HCEC 1CT (cell line): ENCODE measurements around the gene ITPR1.

Source experiments
- DNase-seq: peaks from one replicate; pipeline ENCODE4 v3.0.0-alpha.2; 2017

ITPR1 gene

GRCh38 chr3:4765212-4765611 is 272.1 kb downstream of the ITPR1 start:
- DNase-seq, result no peak

GRCh38 chr3:4766263-4766662 is 273.1 kb downstream of the ITPR1 start:
- DNase-seq, result no peak

DNA sequence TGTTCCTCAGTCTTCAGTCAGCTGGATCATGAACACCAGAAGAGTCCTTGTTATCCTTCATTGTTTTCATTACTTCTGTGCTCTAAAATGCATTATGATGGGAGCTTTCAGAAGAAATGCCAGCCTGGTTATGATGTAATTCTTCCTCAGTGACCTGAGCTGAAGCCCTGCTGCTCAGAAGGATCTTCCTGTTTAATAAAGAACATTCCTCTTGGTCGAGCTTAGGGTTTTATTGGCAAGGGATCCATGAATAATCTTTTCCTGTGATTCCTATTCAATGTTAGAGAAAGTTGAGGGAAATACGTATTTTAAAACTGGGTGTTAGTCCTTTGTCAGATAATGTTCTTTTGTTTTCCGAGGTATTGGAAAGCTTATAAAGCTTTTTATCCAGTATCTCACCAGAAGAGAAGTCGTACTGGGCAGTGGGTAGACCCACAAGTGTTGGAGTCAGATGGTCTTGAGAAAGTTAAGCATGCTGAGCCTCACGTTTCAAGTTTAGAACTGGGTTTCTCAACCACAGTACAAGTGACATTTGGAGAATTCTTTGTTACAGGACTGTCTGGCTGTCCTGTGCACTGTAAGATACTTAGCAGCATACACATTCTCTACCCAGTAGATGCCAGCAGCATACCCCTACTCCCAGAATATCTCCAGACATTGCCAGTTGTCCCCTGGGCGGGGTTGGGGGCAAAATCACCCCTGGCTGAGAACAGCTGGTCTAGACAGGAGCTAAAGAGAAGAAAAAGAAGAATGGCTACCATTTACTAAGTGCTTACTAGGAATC is 273.8 kb downstream of the ITPR1 start:
- DNase-seq, result no peak

DNA sequence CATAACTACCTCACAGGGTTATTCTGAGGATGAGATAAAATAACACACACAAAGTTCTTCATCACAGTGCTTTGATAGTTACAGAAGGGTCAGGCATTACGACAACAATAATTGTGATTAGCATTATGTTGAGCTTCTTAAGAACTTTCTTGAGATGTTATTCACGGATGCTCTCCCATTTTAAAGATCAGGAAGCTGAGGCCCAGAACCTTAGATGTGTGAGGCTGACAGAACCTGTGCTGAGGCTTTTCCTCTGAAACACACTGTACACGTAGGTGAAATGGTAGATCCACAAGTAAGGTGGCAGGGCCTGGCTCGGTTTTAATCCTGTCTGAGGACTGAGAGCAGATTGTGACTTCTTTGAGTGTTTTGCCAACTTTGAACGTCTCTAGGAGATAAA is 274.9 kb downstream of the ITPR1 start:
- DNase-seq, result no peak

GRCh38 chr3:4768521-4768920 is 275.4 kb downstream of the ITPR1 start:
- DNase-seq, result no peak

GRCh38 chr3:4770561-4770960 is 277.4 kb downstream of the ITPR1 start:
- no peak for DNase-seq

GRCh38 chr3:4771243-4771642 is 278.1 kb downstream of the ITPR1 start:
- DNase-seq, result no peak

GRCh38 chr3:4772171-4772804 is 279.1 kb downstream of the ITPR1 start:
- peak; percentile 17 for DNase-seq

DNA sequence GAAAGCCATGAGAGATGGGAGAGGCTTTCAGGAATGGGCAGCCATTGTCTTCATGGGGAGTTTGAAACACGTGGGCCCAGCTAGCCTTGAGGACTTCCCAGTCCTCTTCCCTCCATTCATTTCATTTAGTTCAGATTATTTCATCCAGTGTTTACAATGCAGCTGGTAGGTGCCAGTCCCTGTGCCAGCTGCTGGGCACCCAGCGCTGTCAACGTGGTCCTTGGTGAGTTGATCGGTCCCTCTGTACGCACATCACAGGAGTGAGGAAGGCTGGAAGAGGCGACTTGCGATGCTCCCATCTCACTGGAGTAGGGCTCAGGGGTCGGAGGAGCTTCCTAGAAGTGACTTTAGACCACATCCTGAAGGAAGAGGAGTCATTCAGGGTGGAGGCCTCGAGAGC is 279.7 kb downstream of the ITPR1 start:
- DNase-seq, result no peak

DNA sequence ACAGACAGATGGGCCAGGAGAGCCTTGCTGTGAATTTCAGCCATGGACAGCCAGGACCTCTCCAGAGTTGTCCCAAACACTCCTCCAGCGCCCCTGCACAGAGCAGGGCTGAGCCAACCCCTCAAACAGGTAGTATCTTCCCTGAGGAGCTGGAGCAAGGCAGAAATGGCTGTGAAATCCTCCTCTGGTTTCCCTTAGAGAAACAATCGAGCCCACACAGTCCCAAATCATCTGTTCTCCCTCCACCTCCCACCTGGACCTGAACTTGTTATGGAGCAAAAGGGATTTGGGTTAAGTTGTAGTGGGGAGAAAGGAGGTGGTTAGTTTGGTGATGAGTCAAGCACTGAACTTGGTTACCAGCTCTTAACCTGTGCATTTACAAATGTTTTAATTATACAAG is 280.4 kb downstream of the ITPR1 start:
- DNase-seq, result no peak

DNA sequence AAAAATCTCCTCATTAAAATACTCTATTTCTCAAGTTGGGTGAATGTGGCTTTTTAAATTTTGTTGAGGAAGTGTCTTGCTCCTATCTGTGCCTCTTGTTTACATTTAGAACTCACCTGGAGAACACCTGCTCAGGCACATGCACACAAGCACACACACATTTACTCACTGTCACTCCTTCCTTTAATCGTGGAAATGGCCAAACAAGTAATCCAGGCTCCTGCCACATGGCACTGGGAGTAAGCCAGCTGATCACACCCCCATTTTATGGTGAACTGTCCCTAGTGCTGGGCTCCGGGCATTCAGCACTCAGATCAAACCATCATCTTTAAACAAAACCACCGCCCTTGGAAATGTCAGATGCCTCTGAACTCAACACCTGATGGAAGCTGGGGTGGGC is 281.4 kb downstream of the ITPR1 start:
- no peak for DNase-seq

DNA sequence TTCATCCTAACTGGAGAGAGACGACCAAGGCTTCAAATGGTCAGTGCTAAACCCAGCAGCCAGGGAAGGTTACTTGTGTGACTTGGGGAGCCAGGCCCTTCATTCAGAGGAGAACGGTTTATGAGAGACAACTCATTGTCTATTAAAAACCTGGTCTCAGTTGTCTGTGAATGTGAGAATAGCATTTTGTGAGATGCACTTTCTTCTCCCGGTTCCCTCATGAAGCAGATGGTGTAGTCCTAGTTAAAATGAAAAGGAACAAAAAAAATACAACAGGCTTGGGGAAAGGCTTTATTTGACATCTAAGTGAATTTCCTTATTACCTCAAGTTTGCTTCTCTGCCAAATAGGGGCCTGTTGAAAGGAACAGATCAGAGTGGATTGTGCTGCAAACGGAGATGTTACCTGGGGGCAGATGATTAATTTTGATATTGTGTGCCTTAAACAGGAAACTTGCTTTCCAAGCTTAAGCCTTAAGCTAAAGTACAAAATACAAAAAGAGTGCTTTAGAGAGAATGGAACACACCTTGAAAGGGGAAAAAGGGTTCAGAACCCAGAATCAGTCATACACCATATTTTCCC is 283.3 kb downstream of the ITPR1 start:
- DNase-seq, result no peak

DNA sequence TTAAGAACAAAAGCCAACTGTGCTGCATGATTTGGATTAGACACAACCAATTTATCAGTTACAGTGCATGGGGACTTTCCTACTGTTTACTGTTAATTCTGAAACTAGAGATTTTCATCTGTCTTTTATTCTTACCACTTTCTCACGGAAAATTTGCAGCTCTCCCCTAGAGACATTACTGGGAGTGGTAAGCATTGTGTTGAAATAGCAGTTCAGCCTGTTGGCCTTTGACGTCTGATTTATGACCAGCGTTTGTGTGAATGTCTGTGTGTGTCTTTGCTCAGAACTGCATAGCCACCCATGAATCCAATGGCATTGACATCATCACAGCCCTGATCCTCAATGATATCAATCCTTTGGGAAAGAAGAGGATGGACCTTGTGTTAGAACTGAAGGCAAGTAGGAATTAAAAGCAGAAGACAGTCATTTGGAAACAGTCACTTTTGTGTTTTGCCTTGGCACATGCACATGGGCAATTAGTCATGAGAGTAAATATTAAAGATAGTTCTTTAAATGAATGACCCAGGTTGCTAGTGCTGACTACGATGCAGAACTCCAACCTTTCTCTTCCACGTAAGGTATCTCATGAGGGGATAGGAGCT is 283.9 kb downstream of the ITPR1 start:
- DNase-seq, result no peak

GRCh38 chr3:4778119-4778518 is 285.0 kb downstream of the ITPR1 start:
- no peak for DNase-seq

DNA sequence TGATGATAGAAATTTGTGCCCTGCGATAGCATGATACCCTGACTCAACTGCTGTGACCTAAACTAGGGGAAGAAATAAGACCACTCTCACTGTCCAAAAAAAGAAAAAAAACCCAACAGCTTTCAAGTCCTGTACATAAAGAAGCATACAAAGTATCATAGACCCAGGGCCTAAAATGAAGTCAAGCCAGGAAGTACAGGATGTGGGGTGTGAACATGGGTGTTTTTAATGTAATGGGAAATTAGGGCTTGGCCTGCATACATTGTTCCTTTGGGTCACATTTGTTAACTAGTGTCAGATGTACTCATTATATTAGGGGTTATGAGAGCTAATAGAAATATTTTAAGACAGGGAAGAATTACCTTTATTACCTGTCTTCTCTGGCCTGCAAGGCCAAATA is 285.6 kb downstream of the ITPR1 start:
- no peak for DNase-seq

GRCh38 chr3:4780545-4780957 is 287.4 kb downstream of the ITPR1 start:
- DNase-seq, result no peak

- no peak for DNase-seq
These were observed 288.9 kb downstream of the ITPR1 start for GRCh38 chr3:4782095-4782494.

DNA sequence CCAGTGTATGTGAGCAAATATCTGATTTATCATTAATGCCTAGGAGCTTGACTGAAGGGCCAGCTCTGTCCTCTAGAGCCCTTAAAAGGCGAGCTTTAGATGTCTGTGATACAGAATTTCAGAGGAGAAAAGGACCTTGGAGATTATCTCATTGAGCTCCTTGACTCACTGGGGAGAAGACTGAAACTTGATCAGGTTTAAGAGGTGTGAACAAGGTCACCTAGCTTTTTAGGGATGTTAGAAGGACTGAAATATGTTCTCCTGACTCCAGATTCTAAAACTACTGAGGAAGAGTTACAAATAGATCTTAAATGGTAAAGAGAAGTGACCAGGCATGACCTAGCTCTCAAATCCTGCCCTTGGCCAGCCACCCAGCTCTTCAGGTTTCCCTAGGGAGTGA is 292.4 kb downstream of the ITPR1 start:
- DNase-seq, result no peak

GRCh38 chr3:4786431-4786830 is 293.3 kb downstream of the ITPR1 start:
- DNase-seq, result no peak

DNA sequence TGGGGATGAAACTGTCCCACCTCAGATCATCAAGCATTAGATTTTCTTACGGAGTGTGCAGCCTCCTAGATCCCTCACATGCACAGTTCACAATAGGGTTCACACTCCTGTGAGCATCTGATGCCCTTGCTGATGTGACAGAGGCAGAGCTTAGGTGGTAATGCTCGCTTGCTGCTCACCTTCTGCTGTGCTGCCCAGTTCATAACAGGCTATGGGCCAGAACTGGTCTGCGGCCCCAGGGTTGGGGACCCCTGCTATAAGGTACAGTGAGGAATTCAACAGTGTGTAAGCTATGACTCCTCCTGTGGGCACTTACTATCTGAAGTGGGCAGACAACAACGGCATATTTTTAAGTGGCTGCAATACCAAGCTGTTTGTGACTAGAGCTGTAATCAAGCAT is 298.2 kb downstream of the ITPR1 start:
- no peak for DNase-seq

GRCh38 chr3:4793311-4793710 is 300.2 kb downstream of the ITPR1 start:
- no peak for DNase-seq

DNA sequence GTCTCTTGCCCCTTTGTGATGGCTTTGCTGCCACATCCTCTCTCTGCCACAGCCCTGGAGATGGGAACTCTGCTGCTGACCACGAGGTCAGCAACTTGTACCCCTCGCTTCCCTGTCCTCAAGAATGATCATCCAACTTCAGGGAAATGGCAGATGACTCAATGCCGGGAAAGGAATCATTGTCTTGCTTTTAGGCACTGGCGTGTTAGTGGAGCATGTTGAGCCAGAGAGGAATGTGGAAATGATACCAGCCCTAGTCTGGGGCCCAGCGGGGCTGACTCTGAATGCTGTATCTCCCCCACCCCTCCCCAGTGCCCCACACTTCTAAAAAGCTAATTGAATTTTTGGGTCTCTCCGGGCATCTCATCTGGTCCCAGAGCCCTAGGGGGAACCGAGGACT is 301.2 kb downstream of the ITPR1 start:
- no peak for DNase-seq

DNA sequence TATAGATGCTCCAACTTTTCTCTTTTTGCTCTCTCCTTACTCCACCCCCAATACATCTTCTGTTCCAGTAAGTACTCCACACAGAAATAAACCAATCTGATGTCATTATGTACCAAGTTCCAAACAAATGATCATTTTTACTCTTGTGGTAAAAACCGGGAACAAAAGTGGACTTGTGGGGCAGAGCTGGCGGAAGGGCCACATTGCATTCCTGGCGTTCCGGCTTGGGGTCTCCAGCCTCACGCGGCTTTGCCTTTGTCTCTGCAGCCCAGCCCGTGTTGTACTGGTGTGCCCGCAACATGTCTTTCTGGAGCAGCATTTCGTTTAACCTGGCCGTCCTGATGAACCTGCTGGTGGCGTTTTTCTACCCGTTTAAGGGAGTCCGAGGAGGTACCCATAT is 301.6 kb downstream of the ITPR1 start:
- DNase-seq, result no peak

DNA sequence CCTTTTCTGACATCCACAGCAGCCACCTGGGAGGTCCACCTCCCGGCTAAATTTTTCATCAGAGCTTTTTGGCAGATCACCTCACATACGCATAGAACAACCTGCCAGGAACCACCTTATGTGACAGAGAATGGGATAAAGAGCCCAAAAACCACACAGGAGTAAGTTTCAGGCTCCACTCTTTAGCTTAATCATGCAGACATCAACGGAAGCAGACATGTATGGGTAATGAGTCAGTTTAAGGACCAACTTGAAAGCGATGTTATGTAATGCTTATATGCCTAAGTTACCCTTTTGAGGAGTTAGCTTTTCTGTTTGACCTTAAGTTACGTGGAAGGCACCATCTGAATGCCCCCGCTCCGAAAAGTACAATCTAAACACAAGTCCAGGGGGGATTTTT is 302.8 kb downstream of the ITPR1 start:
- no peak for DNase-seq
